Eye (tissue), 1 donor: ENCODE data around the gene RNF207.
A peak's percentile ranks its signal among the peaks of the same experiment; 100 is the strongest.

Experiments used
- DNase-seq: peaks from one replicate; pipeline ENCODE4 v3.0.0-alpha.2; 2015

Gene RNF207

GRCh38 chr1:6249739-6250689 is 44.1 kb downstream of the RNF207 start:
- no peak for DNase-seq

GRCh38 chr1:6251233-6251632 is 45.3 kb downstream of the RNF207 start:
- DNase-seq: no peak

- DNase-seq: no peak
Measured at GRCh38 chr1:6251681-6252373, 45.9 kb downstream of the RNF207 start.

- no peak for DNase-seq
Measured at GRCh38 chr1:6252374-6252710, 46.4 kb downstream of the RNF207 start.

GRCh38 chr1:6253380-6253779 is 47.5 kb downstream of the RNF207 start:
- DNase-seq: no peak

- DNase-seq: no peak
Measured at GRCh38 chr1:6254691-6255090, 48.8 kb downstream of the RNF207 start.

GRCh38 chr1:6256645-6257044 is 50.7 kb downstream of the RNF207 start:
- DNase-seq: no peak

- no peak for DNase-seq
Measured at GRCh38 chr1:6257541-6258069, 51.7 kb downstream of the RNF207 start.

GRCh38 chr1:6258675-6259074 is 52.8 kb downstream of the RNF207 start:
- DNase-seq: no peak

- DNase-seq: peak; percentile 85
Measured at GRCh38 chr1:6259491-6260362, 53.8 kb downstream of the RNF207 start.

GRCh38 chr1:6260433-6260934 is 54.6 kb downstream of the RNF207 start:
- DNase-seq: no peak

- peak; percentile 80 for DNase-seq
Measured at GRCh38 chr1:6260961-6261614, 55.2 kb downstream of the RNF207 start, which contains the start of gene GPR153. GPR153 (minus strand) TSS chr1:6261098; CDS start chr1:6254905, 6,193 bp downstream.

GRCh38 chr1:6261615-6261995 is 55.7 kb downstream of the RNF207 start:
- DNase-seq: peak; percentile 89

- DNase-seq: no peak
Measured at GRCh38 chr1:6262555-6263420, 56.9 kb downstream of the RNF207 start.

GRCh38 chr1:6263716-6264115 is 57.8 kb downstream of the RNF207 start:
- DNase-seq: no peak

- no peak for DNase-seq
Measured at GRCh38 chr1:6265151-6265550, 59.2 kb downstream of the RNF207 start.

- no peak for DNase-seq
Measured at GRCh38 chr1:6266641-6267040, 60.7 kb downstream of the RNF207 start.

GRCh38 chr1:6267686-6268322 is 61.9 kb downstream of the RNF207 start:
- no peak for DNase-seq

- peak; percentile 45 for DNase-seq
Measured at GRCh38 chr1:6268415-6268814, 62.5 kb downstream of the RNF207 start.

GRCh38 chr1:6269296-6269695 is 63.4 kb downstream of the RNF207 start:
- DNase-seq: no peak
